ENCODE measurements around the gene FXYD2. TPM values are rescaled to one million over a fixed set of nuclear protein-coding genes. Genes with fewer than 3 reads are reported as not detected.

FXYD2 gene
- total RNA-seq, 4 donors from 2014 or later = 0.34 to 4.0 (median 1.9) TPM; not detected in 1

DNA sequence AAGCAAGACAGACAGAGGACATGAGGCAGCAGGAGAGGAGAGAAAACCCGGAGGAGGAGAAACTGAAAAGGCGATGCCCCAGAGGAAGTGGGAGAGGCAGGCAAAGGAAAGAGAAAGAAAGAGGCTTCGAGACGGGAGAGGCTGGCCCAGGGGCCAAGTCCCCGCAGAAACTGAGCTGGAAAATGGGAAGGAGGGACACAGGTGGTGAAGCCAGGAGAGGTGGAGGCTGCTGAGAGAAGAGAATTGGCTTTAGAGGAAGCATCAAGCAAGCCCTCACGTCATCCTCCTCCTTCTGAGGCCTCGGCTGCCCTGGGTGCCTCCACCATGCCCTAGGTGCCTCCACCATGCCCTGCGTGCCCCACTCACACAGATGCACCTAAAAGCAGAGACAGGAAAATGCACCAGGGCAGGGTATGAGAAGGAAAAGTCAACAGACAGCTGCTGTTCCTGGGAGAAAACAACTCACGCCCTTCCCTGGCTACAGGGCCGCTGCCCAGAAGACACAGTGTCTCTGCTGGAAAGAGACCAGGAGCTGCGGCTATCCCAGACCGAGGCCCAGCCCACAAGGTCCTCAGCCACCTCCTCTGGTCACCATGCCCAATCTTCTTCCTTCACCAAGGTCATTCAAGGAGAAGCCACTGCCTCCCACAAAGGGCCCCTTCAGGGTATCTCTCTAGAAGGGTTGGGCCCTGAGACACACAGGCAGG, 37.6 kb upstream of the FXYD2 start:
- TF ChIP-seq, protein P1, sequence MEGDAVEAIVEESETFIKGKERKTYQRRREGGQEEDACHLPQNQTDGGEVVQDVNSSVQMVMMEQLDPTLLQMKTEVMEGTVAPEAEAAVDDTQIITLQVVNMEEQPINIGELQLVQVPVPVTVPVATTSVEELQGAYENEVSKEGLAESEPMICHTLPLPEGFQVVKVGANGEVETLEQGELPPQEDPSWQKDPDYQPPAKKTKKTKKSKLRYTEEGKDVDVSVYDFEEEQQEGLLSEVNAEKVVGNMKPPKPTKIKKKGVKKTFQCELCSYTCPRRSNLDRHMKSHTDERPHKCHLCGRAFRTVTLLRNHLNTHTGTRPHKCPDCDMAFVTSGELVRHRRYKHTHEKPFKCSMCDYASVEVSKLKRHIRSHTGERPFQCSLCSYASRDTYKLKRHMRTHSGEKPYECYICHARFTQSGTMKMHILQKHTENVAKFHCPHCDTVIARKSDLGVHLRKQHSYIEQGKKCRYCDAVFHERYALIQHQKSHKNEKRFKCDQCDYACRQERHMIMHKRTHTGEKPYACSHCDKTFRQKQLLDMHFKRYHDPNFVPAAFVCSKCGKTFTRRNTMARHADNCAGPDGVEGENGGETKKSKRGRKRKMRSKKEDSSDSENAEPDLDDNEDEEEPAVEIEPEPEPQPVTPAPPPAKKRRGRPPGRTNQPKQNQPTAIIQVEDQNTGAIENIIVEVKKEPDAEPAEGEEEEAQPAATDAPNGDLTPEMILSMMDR (IDR thresholded peaks at IDR 0.05; ENCODE audit: low read depth) = no peak

DNA sequence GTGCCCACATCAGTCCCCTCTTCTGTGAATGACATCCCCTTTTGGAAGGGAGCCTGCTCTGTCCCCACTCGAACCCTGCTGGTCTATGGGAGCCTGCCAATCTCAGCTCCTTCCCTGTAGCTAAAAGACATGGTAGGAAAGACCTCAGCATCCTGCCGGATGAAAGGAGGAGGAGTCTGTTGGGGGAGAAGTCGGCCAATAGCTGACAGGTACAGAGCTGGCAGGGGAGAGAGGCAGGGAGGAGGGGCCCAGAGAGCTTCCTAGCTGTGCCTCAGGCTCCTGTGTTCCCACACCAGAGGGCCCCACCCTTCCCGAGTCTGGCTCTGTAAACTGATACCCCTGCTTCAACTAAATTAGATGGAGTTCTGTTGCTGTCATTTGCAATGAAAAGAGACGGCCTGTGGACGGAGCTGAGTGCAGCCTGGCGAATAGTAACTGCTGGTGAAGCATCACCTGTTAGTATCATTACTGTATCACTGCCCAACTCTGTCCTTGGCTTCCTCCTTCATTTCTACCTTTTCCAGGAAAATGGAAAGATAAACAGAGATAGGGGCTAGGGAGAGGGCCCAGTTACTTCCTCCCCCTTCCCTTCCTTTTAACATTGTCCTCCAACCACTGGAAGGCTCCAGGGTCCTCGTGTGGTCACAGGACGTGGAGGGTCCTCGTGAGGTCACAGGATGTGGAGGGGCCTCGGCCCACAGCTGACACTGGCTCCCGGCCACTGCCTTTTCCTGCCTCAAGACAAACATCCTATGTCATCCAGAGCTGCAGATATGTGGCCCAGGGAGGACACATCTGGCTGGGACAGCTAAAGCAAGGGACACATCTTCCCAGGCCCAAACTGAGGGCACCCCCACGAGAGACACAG, 36.8 kb upstream of the FXYD2 start:
- TF ChIP-seq, protein P1 (IDR thresholded peaks at IDR 0.05; ENCODE audit: low read depth) = no peak

DNA sequence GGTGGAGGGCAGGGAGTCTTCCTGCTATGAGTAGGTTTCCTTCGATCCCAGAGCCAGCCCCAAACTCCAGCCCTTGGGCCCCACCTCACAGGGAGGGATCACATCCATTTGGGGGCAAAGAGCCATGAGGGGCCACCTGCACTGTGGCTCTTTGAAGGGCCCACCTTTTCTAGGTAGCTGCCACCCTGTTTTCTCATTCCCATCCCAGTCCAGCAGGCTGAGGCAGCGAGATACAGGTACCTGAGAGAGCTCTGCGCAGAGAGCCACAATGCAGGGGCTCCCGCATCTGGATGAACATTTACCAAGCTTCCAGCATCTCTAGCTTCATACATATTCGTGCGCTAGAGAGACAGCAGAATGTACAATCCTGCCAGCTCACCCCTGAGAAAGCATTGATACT, 35.6 kb upstream of the FXYD2 start:
- TF ChIP-seq, protein P1 (IDR thresholded peaks at IDR 0.05; ENCODE audit: low read depth) = no peak

DNA sequence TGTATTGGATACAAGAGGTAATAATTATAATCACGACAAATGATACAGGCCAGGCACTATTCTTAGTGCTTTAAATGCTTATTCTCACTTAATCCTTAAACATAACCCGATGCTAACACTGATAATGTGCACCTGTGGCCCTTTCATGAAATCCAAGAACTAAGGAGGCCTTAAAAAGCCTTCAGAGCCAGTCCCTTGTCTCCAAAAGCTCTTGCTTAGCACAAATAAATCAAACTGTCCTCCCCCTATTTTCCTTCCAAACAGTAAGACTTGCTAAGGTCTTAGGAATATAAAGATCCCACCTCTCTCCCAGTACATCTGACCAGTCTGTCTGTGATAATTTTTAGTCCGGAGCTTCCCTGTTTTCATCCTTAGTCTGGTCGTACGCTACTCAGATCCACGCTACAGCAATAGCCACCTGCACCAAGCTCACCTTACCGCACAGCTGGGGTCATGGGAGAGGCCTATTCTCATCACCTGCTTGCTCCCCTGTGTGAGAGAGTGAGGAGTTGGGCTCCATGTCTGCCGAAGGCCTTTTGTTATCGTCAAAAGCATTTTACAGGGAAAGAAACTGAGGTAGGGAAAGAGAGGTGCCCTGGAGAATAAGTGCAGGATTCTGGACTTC, 35.1 kb upstream of the FXYD2 start:
- TF ChIP-seq, protein P1 (IDR thresholded peaks at IDR 0.05; ENCODE audit: low read depth) = no peak

DNA sequence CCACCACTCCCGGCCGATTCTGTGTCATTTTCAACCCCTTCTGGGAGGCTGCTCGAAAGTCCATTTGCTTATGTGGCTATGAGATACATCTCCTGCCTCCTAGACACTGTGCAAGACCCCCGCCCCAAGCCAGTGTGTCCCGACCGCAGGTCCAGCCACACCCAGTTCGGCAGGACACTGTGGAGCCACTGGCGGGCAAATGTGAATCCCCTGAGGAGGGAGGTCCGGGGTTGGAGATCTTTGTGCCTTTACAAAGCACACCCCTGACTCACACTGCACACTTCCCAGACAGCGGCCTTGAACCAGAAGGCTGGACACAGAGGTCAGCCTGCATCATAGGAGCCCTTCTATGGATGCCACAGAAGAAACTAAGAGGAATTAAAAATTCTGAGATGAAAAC, 34.5 kb upstream of the FXYD2 start:
- TF ChIP-seq, protein P1 (IDR thresholded peaks at IDR 0.05; ENCODE audit: low read depth) = no peak

DNA sequence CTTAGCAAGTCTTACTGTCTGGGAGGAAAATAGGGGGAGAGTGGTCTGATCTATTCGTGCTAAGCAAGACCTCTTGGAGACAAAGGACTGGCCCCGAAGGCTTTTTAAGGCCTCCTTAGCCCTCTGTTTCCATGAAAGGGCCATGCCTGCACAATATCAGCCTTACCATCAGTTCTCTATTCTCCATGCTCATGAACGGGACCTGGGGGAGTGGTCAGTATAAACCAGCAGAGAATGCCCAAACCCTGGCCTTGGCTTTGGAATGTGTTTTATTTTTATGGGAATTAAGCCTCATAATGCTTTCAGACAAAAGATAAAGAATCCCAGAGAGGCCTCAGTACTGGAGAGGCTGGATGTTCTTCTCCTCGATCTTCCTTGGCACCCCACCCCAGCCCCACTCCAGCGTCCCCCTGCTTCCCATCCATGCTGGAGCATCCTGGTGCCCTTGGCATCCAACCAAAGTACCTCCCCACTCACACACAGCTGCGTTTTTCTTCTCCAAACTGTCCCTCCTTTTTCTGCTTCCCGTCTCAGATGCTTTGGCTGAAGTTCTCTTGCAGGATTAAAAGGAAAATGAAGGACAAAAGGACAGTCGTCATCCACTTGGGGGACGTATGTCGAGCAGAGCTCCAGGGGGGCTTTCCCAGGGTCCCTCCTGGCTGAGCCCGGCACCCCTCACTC, 33.3 kb upstream of the FXYD2 start:
- TF ChIP-seq, protein P1 (IDR thresholded peaks at IDR 0.05; ENCODE audit: low read depth) = no peak
